Esophagus squamous epithelium (tissue), 4 donors: ENCODE results near the gene NFYA.

Source experiments
- CTCF ChIP-seq, 6 experiments: fragments of 450-650 bp in 4 of 6; fragments of 200-600 bp in 2 of 6; sonication (generic) in 2 of 6; IDR thresholded peaks; one replicate each; pipeline ENCODE4 v1.5.1; 2016 to 2019; ENCODE audit warnings: antibody characterized with exemption in 6 of 6, mild to moderate bottlenecking in 4 of 6, moderate library complexity in 4 of 6
- POLR2A ChIP-seq, 4 donors: fragments of 450-650 bp; IDR thresholded peaks; one replicate each; pipeline ENCODE4 v1.6.1; 2017; ENCODE audit warnings: antibody characterized with exemption in 4 of 4, mild to moderate bottlenecking in 4 of 4, moderate library complexity in 3 of 4

- TF ChIP-seq CTCF (IDR thresholded peaks at IDR 0.05): no peak
- no peak for TF ChIP-seq POLR2A (IDR thresholded peaks at IDR 0.05)
Measured at GRCh38 chr6:41122373-41122772, 49.6 kb downstream of the NFYA start.
